Kidney glomerular epithelial cell (primary cell): ENCODE measurements around the gene DHRS9.

ENCODE experiments used
- DNase-seq: peaks from one replicate; lab custom pipeline; 2025; lab: John Stamatoyannopoulos, UW

The DHRS9 gene

DNA sequence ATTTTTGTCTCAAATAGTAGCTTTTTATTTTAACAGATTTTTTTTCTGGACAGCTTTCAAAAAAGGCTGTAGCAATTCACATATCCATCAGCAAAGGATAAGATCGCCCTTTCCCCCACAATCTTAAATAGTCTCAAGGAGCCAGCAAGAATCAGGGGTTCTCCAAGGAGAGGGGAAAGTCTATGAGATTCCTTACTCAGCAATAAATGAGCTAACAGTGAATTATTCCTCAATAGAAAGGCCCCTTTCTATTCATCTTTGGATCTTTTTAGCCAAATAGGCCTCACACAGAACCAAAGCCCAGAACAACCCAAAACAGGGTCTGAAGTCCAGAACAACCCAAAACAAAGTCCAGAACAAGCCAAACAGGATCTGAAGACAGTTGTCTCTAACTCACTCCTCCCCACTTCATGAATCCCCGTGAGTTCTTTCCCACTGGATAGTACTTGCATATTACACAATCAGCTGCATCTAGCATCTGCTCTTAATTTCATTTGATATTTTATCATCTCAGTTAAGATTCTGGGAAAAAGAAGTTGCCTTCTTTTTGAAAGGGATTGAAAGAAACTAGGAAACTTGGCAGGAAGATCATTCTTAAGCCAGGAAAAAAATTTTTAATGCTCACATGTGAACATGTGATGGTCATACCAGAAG, 3.4 kb upstream of the DHRS9 start:
- DNase-seq, result no peak

DNA sequence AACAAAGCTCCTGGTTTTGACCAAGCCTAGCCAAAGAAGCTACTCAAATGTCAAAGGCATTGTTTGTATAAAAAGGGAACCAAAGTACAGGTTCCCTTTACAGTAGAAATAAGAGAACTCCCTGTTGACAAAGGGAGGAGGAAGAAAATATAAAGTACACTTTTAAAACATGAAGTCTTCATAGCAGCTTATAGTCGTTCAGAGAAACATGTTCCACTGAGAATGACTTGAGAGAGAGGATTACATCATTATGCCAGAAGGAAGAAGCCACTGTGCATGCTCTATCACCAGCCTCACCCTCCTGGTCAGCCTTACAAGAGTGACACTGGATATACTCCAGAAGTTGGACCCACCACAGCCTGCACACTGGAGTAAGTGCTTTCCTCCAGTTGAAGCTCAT, 2.5 kb upstream of the DHRS9 start:
- no peak for DNase-seq

DNA sequence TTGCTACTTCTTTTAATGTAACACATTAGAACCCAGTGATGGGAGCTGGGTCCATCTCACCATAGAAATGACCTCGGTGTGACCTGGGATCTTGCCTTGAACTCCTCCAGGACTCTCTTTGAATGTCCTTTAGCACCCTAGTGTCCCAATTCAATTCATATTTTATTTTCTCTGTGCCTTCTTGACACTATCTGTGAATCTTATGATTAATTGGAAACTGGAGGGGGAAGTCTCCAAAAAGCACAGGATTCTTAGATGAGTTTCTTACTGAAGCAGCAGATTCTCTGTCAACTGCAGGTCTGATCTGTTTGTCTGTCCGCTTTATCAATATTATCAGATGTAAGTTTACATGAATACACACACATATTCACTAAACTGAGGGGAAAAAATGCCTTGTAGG, 470 bp downstream of the DHRS9 start:
- no peak for DNase-seq

DNA sequence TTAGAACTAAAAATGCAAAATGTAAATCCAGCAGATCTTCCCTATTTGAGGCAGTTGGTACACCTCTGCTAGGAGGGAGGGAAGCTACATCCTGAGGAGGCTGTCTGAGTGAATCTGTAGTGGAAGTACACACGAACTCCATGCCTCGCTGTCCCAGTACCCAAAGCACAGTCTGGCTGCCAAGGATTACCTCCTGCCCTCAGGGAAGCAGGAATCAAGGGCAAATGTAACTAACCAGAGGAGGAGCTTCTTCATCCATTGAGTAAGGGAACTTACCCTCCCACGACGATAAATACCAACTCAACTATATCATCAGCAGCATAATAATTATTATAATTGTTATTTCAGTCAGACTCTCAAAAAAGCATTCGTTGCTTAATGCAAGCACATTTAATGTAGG, 2.1 kb downstream of the DHRS9 start:
- DNase-seq, result peak; percentile 52

DNA sequence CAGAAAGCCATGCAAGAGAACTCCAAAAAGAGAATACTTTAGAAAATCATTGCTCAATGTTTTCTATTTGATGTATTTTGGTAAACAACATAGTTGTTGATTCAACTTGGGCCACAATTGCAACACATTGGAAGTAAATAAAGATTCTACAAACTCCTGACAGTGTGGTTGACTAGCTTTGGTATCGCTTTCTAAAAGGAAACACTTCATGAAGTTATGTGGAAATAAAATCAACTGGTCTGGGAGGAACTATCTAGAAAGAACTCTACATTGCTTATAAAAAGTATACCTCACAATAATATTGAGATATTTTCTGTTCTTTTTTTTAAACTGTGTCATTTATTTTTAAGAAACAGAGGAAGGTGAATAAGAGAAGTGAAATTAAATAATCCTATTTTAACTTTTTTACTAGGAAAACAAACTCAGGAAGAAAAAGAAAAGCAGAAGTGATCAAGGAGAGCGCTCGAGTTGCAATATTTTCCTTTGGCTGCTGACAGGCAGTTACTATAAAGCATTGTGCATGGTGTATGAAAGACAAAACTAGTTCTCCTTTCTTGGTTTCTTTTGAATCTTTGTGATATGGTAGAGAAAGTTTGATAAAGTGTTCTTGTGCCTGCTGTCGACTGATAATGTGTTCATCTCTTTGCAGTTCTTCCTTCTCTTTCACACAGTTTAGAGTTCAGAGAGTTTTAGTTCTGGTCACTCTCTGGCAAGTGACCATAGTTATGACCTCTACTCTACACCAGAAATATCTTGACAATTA, 3.0 kb downstream of the DHRS9 start:
- no peak for DNase-seq

DNA sequence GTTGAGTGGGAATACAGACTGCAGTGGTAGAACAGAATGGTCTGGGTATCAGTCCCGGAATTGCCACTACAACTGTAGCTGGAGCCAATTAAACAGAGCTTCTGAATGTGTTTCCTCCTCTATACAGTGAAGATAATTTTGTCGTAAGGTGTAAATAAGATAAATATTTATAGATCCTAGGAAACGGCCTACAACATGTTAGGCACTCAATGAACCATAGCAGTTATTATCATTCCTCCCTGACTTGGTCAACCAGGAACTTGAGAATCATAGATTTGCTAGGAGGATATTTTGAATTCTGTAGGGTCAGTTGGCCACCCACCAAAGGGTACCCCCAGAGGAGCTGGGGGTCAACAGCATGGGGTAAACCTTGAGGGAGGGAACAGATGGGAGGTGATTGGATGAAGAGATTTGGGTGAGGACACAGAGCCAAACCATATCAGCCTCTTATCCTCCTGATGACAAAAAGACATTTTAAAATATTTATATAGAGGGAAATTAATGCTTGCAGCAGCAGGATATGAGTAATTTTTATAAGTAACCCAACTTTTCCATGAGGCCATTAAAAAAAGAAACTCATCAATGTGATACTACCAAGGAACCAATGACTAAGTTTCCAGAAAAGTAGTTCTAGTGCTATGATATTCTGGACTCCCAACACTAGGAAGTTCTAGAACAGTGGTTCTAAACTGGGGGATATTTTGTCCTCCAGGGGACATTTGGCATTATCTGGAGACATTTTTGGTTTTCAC, 4.0 kb downstream of the DHRS9 start:
- peak; percentile 72 for DNase-seq

DNA sequence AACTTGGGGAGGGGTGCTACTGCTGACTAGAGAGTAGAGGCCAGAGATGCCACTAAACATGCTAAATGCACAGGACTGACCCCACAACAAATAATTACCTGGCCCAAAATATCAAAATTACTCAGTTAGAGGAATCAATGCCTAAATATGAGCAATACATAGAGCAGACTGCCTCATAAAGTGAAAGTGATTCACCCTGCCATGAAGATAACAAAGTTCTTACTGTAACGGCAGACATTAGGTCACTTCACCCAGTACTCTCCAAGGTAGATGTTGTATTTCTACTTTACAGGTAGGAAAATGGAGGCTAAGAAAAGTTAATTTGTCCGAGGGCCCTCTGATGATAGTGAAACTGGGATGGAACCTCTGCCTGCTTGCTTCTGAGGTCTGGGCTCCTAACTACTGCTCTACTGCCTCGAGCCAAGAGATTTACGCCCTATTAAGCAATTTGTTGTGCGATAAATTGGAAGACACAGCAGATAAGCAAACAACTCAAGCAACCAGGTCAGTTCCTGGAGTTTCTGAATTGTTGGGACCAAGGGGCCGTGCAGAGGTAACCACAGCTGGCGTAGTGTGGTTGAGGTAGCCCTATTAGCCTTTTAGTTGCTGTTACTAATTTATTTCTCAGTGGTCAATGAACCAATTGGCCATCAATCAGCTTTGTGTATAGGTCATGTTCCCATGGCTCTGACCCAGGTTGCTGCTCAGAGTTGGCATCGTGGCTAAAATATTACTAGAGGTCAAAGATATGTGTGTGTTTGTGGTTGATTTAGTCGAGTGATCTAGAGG, 4.8 kb downstream of the DHRS9 start:
- DNase-seq, result peak; percentile 97

DNA sequence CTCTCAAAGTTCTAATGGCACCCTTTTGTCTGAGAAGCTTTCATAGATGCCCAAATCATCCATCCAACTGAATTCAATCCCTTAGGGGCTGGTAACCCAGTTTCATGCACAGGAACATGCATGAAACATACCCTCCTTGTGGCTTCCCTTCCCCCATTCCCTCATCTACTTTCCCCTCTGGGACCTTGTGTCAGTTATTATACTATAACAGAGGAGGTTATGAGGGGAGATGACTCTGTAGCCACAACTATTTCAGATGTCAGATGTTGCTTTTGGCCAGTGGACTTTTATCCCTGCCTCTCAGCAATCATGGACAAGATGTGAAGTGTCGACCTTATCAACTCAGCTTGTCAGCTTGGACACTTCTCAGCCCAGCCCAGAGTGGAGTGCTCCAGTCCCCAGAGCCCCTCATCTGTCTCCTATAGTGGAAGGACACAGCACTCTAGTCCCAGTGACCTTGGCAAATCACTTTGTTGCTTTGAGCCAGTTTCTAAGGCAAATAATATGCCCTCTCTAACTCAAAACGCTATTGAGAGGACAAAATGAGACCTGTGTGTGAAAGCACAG, 8.4 kb downstream of the DHRS9 start:
- peak; percentile 7 for DNase-seq

DNA sequence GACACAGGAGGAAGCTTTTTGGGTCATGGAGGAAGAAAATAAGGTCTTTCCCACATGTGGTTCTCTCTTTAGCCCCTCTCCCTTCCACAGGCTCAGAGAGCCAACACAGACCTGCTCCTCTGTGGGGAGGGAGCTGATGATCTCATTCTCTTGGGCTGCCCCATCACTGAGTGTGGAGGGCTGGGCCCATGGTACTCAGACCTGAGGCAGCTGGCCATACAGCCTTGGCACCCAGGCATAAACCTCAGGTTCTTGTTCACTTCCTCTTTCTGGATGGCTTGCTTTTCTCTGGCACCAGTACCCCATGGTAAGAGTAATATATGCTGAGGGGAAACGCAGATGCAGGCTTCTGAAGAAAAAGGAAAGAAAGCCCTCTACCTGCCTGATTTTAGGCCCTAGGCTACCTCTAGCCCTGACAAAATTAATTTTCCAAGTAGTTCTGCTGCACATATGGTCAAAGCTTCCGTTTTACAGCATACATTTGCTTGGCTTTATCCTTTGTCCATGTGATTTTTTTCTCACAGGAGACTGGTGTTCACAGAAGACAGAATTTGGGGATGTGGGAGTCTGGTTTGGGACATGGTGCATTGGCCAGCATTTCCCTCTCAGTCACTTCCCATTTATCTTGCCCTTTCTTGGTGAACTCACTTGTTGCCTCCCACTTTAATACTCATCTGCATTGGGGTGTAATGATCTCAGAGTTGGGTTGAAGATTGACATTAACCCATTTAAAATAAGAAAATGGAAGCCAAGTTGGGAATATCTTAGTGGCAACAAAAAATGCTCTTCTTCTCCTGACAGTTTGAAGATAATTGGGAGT, 11.1 kb downstream of the DHRS9 start:
- DNase-seq, result peak; percentile 35

DNA sequence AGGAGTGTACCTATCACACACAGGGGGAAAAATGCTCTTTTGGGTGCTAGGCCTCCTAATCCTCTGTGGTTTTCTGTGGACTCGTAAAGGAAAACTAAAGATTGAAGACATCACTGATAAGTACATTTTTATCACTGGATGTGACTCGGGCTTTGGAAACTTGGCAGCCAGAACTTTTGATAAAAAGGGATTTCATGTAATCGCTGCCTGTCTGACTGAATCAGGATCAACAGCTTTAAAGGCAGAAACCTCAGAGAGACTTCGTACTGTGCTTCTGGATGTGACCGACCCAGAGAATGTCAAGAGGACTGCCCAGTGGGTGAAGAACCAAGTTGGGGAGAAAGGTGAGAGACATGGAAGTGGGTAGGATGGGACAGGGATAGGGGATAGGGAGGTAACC, 12.2 kb downstream of the DHRS9 start:
- DNase-seq, result no peak

DNA sequence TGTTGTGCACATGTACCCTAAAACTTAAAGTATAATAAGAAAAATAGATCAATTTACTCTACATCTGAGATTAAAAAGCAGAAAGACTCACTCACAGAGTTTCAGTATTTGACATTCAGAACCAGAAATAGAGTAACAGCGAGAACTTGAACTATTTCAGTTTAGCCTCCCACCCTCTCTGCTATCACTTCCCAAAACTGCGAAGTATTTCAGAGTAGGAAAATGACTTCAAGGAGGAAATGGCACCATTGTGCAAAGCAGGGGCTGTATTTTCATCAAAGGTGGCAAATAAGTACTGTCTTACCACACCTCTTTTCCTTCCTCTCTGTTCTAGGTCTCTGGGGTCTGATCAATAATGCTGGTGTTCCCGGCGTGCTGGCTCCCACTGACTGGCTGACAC, 13.6 kb downstream of the DHRS9 start:
- DNase-seq, result no peak

DNA sequence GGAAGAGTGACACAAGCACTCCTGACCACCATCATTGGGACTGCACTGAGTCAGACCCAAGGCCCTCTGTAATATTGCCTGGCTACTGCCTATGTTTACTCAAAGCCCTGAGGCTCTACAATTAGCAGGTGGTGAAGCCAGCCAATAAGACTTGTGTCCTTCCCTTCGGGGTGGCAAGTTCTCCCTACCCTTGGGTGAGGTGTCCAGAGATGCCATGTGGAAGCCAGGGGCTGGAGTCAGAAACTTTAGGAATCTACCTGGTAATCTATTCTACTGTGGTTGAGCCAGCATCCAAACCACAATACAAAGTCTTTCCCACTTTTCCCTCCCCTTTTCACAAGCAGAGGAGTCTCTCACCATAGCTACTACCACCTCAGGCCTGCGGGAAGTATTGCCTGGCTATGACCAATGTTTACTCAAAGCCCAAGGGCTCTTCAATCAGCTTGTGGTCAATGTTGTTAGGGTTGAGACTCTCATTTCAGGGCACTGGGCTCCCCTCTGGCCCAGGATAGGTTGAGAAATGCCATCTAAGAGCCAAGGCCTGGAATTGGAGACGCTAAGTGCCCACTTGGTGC, 17.6 kb downstream of the DHRS9 start:
- DNase-seq, result no peak

DNA sequence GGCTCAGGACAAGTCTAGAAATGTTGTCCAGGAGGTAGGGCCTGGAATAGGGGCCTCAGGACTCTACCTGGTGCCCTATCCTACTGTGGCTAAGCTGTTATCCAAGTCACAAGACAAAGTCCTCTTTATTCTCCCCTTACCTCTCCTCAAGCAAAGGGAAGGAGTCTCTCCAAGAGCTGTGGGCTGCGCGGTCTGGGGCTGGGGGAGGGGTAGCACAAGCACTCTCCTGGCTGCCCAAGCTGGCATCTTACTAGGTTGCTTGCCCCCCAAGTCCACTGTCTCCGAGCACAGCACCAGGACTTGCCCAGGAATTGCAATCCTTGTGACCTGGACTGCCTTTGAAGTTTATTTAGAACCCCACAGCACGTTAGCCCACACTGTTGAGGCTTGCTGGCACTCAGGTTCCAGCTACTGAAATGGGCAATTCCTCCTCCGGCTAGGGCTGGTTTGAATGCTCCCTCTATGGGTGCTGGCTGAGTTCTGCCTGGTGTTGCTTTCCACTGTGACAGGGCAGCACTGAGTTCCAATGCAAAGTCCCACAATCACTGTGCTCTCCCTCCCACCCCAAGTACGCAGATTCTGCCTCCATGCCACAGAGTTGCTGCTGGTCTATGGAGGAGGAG, 18.5 kb downstream of the DHRS9 start:
- DNase-seq, result no peak

DNA sequence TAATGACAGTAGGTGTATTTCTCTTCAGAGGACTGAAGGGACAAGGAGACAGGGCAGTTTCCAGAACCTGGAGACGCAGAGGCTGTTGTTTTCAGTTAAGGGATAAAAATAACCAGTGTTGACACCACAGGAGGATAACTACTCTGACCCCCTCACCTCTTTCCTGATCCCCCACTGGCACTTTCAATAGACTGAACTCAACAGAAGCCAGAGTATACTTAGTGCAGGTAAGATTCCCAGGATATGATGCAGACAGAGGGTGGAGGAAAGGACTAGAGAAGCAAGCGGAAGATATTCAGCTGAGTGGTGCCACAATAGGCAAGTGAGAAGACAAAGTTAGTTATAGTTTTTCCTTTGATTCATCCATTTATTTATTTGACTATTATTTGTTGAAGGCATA, 19.8 kb downstream of the DHRS9 start:
- DNase-seq, result no peak

DNA sequence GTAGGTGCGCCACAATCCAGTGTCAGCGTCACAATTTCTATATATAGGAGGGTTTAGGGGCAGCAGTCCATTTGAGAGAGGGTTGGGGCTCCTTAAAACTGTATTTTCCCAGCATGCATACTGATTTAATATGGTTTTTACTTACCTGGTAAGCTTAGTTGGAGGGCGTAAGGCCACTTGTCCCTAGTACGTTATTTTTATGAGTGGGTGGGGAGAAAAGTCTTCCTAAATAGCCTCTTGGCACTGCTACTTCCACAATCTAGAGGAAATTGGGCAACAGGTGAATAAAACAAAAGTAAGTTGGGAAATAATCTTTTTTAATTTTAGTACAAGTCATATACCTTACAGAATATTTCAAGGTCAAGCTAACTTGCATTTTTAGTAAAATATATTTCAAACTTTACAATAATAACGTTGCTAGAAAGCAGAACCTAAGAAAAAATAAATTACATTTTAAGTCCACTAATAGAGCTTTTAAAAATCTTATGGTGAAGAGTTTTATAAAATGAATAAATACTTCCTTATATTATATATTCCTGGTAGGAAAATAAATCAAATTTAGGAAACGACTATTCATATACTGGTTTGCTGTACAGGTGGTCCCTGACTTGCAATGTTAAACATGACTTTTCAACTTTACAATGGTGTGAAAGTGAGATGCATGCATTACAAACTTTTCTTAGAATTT, 20.9 kb downstream of the DHRS9 start:
- DNase-seq, result no peak

DNA sequence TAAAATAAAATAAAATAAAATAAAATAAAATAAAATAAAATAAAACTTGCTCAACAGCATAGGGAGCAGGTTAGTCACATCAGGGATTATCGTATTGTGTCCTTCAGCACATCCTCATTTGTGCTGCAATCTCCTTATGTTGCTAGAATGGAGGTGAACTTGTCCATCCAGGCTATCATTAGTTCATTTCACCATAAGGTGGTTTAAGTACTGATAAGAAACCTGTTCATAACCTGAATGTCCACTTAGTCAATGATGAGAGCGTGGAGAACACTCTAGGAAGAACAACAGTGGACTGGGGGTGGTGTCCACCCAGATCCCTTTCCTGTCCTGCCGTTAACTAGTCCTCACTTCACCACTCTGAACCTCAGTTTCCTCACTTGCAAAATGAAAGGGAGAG, 21.9 kb downstream of the DHRS9 start:
- DNase-seq, result no peak

DNA sequence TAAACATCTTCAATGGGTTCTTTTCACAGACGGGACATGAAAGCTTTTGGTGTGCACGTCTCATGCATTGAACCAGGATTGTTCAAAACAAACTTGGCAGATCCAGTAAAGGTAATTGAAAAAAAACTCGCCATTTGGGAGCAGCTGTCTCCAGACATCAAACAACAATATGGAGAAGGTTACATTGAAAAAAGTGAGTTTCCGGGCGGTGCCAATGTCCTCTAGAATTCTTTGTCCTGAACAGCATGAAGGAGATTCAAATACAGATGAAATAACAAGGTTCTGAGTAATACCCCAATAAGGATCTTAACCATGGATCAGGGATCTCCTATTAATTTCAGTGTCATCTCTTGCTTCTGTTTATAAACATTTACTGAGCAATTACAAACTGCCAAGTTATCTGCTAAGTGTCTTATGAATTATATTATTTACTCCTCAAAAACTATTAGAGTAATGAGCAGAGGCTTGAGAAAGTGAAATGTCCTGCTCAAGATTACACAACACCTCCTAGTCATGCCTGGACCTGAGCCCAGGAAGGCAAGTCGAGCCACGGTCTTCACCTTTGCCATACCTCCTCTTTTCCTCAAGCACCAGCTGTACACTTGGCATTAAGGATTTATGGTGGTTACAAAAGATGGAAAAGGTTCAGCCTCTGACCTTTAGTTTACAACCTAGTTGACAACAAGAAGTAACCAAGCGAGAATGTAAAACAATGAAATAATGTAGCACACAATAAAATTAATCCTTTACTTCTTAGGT, 22.6 kb downstream of the DHRS9 start:
- peak; percentile 44 for DNase-seq

DNA sequence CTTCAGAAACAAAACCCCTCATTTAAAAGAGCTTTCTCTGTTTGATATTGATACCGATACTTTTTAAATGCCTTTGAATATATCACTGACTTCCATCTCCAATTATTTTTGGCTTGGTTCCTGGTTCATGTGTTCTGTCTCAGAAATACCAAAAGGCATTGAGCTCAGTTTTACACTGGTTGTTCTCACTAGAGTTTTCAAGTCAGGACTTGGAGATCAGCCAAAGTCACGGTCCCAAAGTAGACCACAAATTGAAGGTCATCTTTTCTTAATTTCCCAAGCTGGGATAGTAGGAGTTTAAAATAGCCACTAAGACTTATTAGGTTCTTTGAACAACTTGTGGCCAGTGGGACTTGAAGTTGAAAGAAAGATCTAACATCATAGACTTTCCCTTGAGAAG, 24.2 kb downstream of the DHRS9 start:
- no peak for DNase-seq

DNA sequence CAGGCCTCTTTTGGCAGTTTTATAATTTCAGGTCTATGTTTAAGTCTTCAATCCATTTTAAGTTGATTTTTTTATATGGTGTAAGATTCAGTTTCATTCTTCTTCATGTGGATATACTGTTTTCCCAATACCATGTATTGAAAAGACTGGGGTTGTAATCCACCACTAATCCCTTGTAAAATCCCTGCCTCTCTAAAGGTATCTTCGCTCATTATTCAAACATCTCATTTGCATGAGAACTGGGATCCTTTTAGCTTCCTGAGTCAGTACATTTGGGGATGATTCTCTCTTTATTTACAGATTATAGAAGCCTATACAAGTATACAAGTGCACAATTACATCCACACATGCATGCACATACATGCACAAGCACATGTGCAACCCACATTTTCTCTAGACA, 25.3 kb downstream of the DHRS9 start:
- DNase-seq, result no peak
